Suppressor macrophage (primary cell): ENCODE measurements around the gene PPP1R11.
"Not testable (repeated sequence)": the region's sequence is repeated elsewhere in the genome, so short reads cannot be mapped to it uniquely, and the experiment has no call there.

Experiments
- DNase-seq, 4 experiments: peaks; one replicate each; pipeline ENCODE4 v3.0.0-alpha.2; 2020 to 2022
- total RNA-seq, 17 experiments: gene quantifications; one replicate each; lab custom pipeline; 2026; ENCODE audit warnings: mixed read lengths in 6 of 17, inconsistent platforms in 3 of 17; lab: John Stamatoyannopoulos, UW

PPP1R11 gene, protein sequence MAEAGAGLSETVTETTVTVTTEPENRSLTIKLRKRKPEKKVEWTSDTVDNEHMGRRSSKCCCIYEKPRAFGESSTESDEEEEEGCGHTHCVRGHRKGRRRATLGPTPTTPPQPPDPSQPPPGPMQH
- 26.9 to 63.5 (median 40.0) reads per million in 17 experiments for total RNA-seq

GRCh38 chr6:30066577-30067459 lies at the start of gene PPP1R11:
Gene PPP1R11 (plus strand): TSS chr6:30067198. CDS start chr6:30067411, 213 bp downstream.
- DNase-seq: peak; percentile 99 to 100 (median 99)

- DNase-seq: peak in 2 of 4 experiments; percentile 21 to 39
These were observed 47.2 kb upstream of the PPP1R11 start for GRCh38 chr6:30019819-30020218.

DNA sequence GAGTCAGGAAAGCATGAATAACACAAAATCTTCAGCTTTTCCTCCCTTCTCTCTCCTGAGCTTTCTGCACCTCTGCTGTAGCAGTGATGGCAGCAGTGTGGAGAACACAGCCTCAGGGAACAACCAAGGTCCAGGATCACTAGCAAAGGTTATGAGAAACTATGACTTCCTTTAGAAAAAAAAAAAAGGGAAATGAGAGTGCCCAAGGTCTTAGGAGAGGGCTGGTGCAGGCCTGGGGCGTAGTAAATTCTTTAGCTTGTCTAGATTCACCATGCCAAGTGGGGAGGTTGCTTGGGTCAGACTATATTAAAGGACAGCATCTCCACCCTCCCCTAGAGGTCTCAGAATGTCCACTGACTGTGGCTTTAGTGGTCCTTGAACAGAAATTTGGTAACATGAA lies 46.4 kb upstream of the PPP1R11 start:
- DNase-seq: peak in 3 of 4 experiments; percentile 28 to 51 (median 34)

- DNase-seq: no peak
These were observed 44.8 kb upstream of the PPP1R11 start for GRCh38 chr6:30022189-30022588.

- not testable (repeated sequence) for DNase-seq
These were observed 44.3 kb upstream of the PPP1R11 start for GRCh38 chr6:30022712-30023111.

DNA sequence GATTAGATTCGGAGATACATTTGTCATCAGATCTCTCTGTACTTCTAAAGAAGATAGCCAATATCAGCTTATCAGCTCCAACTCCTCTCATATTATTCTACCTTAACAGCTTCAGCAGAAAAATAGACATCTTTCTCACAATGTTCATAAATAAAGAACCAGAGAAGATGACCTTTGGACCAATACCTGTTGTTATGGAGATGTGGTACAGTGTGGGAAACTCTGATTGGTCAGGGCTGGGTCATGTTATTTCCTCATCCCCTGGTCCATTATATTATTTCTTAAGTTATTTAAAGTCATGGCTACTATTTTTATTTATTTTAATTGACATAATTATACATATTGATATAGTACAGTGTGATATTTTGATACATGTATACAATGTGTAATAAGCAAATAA lies 41.8 kb upstream of the PPP1R11 start:
- DNase-seq: no peak

DNA sequence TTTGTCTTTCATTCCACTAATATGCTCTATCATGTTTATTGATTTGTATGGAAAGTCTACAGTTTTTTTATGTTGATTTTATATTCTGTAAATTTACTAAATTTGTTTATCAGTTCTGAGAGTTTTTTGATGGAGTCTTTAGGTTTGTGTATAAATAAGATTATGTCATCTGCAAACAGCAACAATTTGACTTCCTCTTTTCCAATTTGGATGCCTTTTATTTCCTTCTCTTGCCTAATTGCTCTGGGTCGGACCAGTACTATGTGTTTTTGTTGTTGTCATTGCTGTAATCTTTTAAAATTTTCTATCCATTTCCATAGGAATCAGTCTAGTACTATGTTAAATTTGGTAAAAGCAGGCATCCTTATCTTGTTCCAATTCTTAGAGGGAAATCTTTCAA lies 37.4 kb upstream of the PPP1R11 start:
- DNase-seq: peak in 2 of 4 experiments; percentile 52 to 54

- DNase-seq: no peak
These were observed 35.6 kb upstream of the PPP1R11 start for GRCh38 chr6:30031381-30031780.

GRCh38 chr6:30033440-30033839 lies 33.6 kb upstream of the PPP1R11 start:
- DNase-seq: peak; percentile 54 to 85 (median 78)

DNA sequence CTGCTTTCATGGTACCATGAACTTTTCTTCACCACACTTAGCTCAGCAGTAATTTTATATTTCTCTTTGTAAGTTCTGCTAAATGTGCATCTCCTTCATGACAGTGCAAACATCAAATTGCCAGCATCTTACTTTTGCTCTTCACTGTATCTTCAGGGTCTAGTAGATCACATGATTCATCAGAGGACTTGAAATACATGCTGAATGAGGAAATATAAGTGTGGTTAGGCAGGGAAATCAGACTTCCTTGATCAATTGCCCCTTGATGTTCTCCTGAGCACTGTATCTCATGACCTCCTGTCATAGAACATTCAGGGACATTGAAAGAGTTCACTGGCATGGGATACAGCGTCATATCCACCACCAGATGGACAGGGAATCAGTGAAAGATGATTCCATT lies 31.2 kb upstream of the PPP1R11 start:
- peak; percentile 22 to 62 (median 30) for DNase-seq

- DNase-seq: peak in 3 of 4 experiments; percentile 24 to 59 (median 49)
These were observed 29.7 kb upstream of the PPP1R11 start for GRCh38 chr6:30037182-30037788.

GRCh38 chr6:30041221-30041620 lies 25.8 kb upstream of the PPP1R11 start:
- no peak for DNase-seq

DNA sequence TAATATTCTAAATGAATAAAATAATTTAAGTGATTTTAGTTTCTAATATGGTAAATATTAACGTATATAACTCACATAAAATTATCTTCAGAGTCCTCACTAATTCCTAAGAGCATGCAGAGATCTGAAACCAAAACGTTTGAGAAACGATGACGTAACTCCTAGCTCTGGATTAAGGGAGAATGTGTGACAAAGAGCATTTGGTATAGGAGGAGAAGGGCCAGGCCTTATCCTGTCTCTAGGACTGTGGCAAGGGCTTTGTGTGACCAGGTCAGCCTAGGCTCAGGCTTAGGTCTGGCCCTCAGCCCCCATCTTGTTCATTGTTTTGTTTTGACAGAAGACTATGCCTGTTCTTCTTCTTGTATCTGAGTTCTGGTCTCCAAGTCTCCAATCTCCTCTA lies 25.2 kb upstream of the PPP1R11 start:
- DNase-seq: peak in 1 of 4 experiments; percentile 29

GRCh38 chr6:30042476-30042875 lies 24.5 kb upstream of the PPP1R11 start:
- DNase-seq: peak; percentile 38 to 78 (median 72)

DNA sequence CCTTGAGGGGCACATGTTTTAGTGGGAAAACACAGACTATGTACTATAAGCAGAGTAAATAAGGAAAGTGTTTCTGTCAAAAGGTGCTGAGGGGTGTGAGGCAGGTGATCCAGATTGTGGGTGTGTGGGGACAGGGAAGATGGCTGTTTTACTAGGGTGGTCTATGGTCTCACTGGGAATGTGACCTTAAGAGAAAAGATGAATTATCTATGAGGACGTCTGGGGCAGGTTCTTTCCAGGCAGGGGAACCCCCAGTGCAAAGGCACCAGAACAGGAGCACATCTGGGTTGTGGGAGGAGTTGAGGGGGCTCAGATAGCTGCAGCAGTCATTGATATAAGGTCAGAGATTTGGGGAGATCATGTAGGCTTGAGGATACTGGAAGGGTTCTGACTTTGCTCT lies 24.1 kb upstream of the PPP1R11 start:
- DNase-seq: no peak

DNA sequence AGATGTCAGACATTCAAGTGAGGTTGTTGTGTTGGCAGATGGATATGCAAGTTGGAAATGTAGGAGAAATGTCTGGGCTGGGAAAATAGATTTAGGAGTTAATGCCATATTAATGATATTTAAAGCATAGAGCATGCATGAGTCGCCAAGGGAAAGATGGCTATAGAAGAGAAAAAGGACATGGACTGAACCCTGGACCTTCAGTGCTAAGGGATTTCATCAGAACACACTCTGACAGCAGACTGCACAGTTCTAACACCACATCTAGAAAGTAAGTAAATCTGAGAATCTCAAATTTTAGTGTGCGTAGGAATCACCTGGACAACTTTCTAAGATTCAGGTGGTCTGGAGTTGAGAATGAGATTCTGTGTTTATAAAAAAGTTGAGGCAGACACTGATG lies 23.3 kb upstream of the PPP1R11 start:
- no peak for DNase-seq

DNA sequence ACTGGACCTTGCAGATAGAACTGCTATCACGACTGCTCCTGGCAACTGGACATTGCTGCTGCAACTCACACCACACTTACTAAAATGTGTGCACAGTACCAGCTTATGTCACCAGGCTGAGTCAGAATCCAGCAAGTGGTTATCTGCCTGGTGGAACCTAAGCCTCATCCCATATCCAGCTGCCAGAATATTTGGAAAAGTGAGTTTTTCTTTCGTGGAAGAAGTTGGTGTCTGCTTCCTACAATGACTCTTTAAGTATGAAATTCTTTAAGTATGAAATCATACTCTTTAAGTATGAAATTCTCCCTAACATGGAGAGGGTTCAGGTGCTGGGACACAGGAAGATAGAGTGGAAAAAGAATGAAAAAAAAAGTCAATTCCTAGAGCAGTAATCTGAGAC lies 22.4 kb upstream of the PPP1R11 start:
- peak in 1 of 4 experiments; percentile 14 for DNase-seq

GRCh38 chr6:30047220-30047619 lies 19.8 kb upstream of the PPP1R11 start:
- peak; percentile 28 to 58 (median 48) for DNase-seq

DNA sequence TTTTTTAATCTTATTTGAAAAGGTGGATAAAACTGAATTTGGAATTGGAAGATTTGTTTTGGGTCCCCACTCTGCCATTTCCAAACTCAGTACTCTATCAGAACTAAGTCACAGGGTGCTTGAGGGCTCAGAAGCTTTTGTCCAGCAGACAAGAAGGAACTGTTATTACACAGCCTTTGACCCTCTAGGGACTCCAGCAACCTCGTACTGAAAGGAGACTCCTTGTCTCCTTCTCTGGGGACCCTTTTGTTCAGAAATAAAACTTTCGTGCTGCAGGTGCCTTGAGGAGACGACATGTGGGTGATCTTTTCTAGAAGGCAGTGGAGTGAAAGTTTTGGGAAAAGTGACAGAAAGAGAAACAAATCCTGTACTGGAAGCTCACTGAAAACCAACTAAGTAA lies 13.3 kb upstream of the PPP1R11 start:
- DNase-seq: no peak

- no peak for DNase-seq
These were observed 11.5 kb upstream of the PPP1R11 start for GRCh38 chr6:30055513-30055912.

- DNase-seq: peak; percentile 68 to 86 (median 78)
These were observed 6.3 kb upstream of the PPP1R11 start for GRCh38 chr6:30060606-30061091.

GRCh38 chr6:30061092-30061857 lies 5.7 kb upstream of the PPP1R11 start, which contains the start of gene POLR1H:
Gene POLR1H (plus strand): TSS chr6:30061265. CDS start chr6:30061525, 260 bp downstream.
- DNase-seq: peak; percentile 95 to 98 (median 98)
